Sigmoid colon (tissue), 7 donors: ENCODE data around the gene CPLX1. TPM values are rescaled to one million over a fixed set of nuclear protein-coding genes. Genes with fewer than 3 reads are reported as not detected.

Source experiments
- DNase-seq: peaks from one replicate; pipeline ENCODE4 v3.0.0-alpha.2; 2019
- H3K27ac ChIP-seq, 4 donors: fragments of 200-600 bp; sonication (generic); one replicate each; pipeline ENCODE4 v1.5.1; 2016 to 2019; ENCODE audit warnings: mild to moderate bottlenecking in 1 of 4
- H3K27me3 ChIP-seq, 3 donors: fragments of 200-600 bp; sonication (generic); one replicate each; pipeline ENCODE4 v1.5.1; 2019; ENCODE audit warnings: mild to moderate bottlenecking in 1 of 3
- H3K36me3 ChIP-seq, 4 donors: fragments of 200-600 bp; sonication (generic); one replicate each; pipeline ENCODE4 v1.5.1; 2016 to 2019
- H3K4me1 ChIP-seq, 4 donors: fragments of 200-600 bp; sonication (generic); one replicate each; pipeline ENCODE4 v1.5.1; 2017 to 2019
- H3K4me3 ChIP-seq, 4 donors: fragments of 200-600 bp; sonication (generic); one replicate each; pipeline ENCODE4 v1.5.1; 2017 to 2019; ENCODE audit warnings: mild to moderate bottlenecking in 2 of 4, moderate library complexity in 1 of 4
- H3K9me3 ChIP-seq, 4 donors: fragments of 200-600 bp in 3 of 4; sonication (generic) in 3 of 4; one replicate each; pipeline versions ENCODE4 v1.5.1 to v1.6.1; 2013 to 2019
- CTCF ChIP-seq, 4 experiments: fragments of 450-650 bp in 3 of 4; fragments of 200-600 bp in 1 of 4; IDR thresholded peaks; one replicate each; pipeline ENCODE4 v1.5.1; 2016 to 2019; ENCODE audit warnings: antibody characterized with exemption in 4 of 4, mild to moderate bottlenecking in 3 of 4, moderate library complexity in 2 of 4
- EP300 ChIP-seq, 4 donors: sonication (generic); formaldehyde crosslinking; IDR thresholded peaks; one replicate each; pipeline ENCODE4 v1.6.1; 2017; ENCODE audit warnings: antibody characterized with exemption in 4 of 4
- POLR2A ChIP-seq, 2 donors: fragments of 450-650 bp; IDR thresholded peaks; one replicate each; pipeline ENCODE4 v1.6.1; 2016; ENCODE audit warnings: antibody characterized with exemption in 2 of 2, mild to moderate bottlenecking in 2 of 2, moderate library complexity in 2 of 2
- POLR2AphosphoS5 ChIP-seq, 4 donors: sonication (generic); formaldehyde crosslinking; IDR thresholded peaks; one replicate each; pipeline ENCODE4 v1.6.1; 2017; ENCODE audit warnings: antibody characterized with exemption in 4 of 4
- WGBS, 2 donors: extraction: QIAGEN DNeasy Blood & Tissue Kit; methylation state at CpG; one replicate each; pipeline ENCODE4 v1.1.7; 2013; 5-methylcytosine and 5-hydroxymethylcytosine counted together
- intact Hi-C: fragments of 100-400 bp; cut with DNase I; formaldehyde crosslinking; loops from one replicate; pipeline ENCODE4 v1.15.1; 2023
- polyA plus RNA-seq, 3 donors: library from polyadenylated mRNA; stranded (reverse); fragments of 200-250 nt; gene quantifications; one replicate each; pipeline ENCODE4 v1.2.3, GENCODE V29; 2013
- total RNA-seq, 4 donors: library from RNA; depleted of rRNA; stranded (reverse); fragments of >200 nt; gene quantifications; one replicate each; pipeline ENCODE4 v1.1.0, GENCODE V29; 2016
- donor health status: healthy with polysubstance abuse.
- donor health status: Bipolar disorder and iron deficiency.
- donor health status: healthy.

The CPLX1 gene
- total and polyA plus RNA-seq, 7 donors, result 0.23 to 3.0 (median 0.49) TPM

- intact Hi-C loops, result no loop called here
- H3K36me3 ChIP-seq, result peaks cover 7 to 94% (median 38%) of the 10 kb centered on the region in 4 donors
Observed at GRCh38 chr4:766152-766515, 59.8 kb downstream of the CPLX1 start.

GRCh38 chr4:764405-765169 lies 61.3 kb downstream of the CPLX1 start:
- H3K4me3 ChIP-seq, result no peak overlapping the region
- WGBS, 2 donors, result 87 to 89% methylated on average over 16 of the region's 16 CpGs
- no peaks in the 10 kb centered on the region for H3K27me3 ChIP-seq
- intact Hi-C loops, result no loop called here
- H3K27ac ChIP-seq, result no peak overlapping the region
- no peak for DNase-seq
- no peaks in the 10 kb centered on the region for H3K4me1 ChIP-seq
- peaks cover 7 to 92% (median 42%) of the 10 kb centered on the region in 4 donors for H3K36me3 ChIP-seq
- H3K9me3 ChIP-seq, result no peaks in the 10 kb centered on the region
- TF ChIP-seq CTCF (IDR thresholded peaks at IDR 0.05) (no peak), POLR2A (IDR thresholded peaks at IDR 0.05) (no peak), EP300 (IDR thresholded peaks at IDR 0.05) (no peak), POLR2AphosphoS5 (IDR thresholded peaks at IDR 0.05) (no peak)

More at GRCh38 chr4:766152-766515, 59.8 kb downstream of the CPLX1 start:
- no peak overlapping the region for H3K4me3 ChIP-seq
- H3K9me3 ChIP-seq, result no peaks in the 10 kb centered on the region
- TF ChIP-seq POLR2AphosphoS5 (IDR thresholded peaks at IDR 0.05) (no peak), EP300 (IDR thresholded peaks at IDR 0.05) (no peak), POLR2A (IDR thresholded peaks at IDR 0.05) (no peak), CTCF (IDR thresholded peaks at IDR 0.05) (no peak)
- H3K27me3 ChIP-seq, result no peaks in the 10 kb centered on the region
- WGBS, 2 donors, result 69 to 73% methylated on average over 7 of the region's 7 CpGs
- no peak for DNase-seq
- H3K4me1 ChIP-seq, result peaks cover 0 to 6% (median 0%) of the 10 kb centered on the region in 4 donors
- no peak overlapping the region for H3K27ac ChIP-seq

DNA sequence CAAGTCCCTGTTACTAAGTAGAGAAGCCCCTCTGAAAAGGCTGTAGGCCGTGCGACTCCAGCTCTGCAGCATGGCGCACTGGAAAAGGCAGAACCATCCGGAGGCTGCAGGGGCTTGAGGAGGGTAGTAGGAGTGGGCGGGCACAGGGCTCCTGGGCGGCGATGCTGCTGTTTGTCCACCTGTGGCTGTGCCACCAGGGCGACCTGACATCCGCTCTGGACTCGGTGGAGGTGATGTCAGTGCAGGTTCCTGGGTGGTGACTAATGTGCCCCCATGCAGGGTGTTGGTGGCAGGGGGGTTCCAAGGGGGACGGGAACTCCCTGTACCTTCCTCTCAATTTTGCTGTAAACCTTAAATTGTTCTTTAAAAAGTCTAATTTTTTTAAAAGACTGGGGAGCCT lies 62.0 kb downstream of the CPLX1 start:
- H3K9me3 ChIP-seq, result no peaks in the 10 kb centered on the region
- TF ChIP-seq EP300 (IDR thresholded peaks at IDR 0.05), result no peak
- TF ChIP-seq CTCF (IDR thresholded peaks at IDR 0.05), result no peak
- no peak for TF ChIP-seq POLR2A (IDR thresholded peaks at IDR 0.05)
- TF ChIP-seq POLR2AphosphoS5 (IDR thresholded peaks at IDR 0.05), result no peak
- no peaks in the 10 kb centered on the region for H3K27me3 ChIP-seq
- no peak overlapping the region for H3K27ac ChIP-seq
- no peak for DNase-seq
- no peak overlapping the region for H3K4me3 ChIP-seq
- peaks cover 7 to 85% (median 42%) of the 10 kb centered on the region in 4 donors for H3K36me3 ChIP-seq
- 91 to 95% methylated on average over 11 of the region's 11 CpGs for WGBS, 2 donors
- intact Hi-C loops, result no loop called here
- H3K4me1 ChIP-seq, result no peaks in the 10 kb centered on the region

- Histone ChIP-seq H3K27me3 (no peaks in the 10 kb centered on the region), H3K4me3 (no peak overlapping the region), H3K27ac (no peak overlapping the region), H3K36me3 (peaks cover 7 to 79% (median 42%) of the 10 kb centered on the region in 4 donors), H3K4me1 (no peaks in the 10 kb centered on the region), H3K9me3 (no peaks in the 10 kb centered on the region)
- intact Hi-C loops, result no loop called here
- TF ChIP-seq EP300 (IDR thresholded peaks at IDR 0.05), result no peak
- no peak for TF ChIP-seq CTCF (IDR thresholded peaks at IDR 0.05)
- no peak for TF ChIP-seq POLR2AphosphoS5 (IDR thresholded peaks at IDR 0.05)
- TF ChIP-seq POLR2A (IDR thresholded peaks at IDR 0.05), result no peak
- WGBS, 2 donors, result 93 to 95% methylated on average over 23 of the region's 23 CpGs
- DNase-seq, result no peak
Observed at GRCh38 chr4:763191-763810, 62.6 kb downstream of the CPLX1 start.
